NCI-H446 treated with DMSO at 0.1 percent for 48 hours (cell line): ENCODE measurements around the gene DSCAM.

Source experiments
- DNase-seq: peaks from one replicate; lab custom pipeline; 2025; lab: John Stamatoyannopoulos, UW

The DSCAM gene

DNA sequence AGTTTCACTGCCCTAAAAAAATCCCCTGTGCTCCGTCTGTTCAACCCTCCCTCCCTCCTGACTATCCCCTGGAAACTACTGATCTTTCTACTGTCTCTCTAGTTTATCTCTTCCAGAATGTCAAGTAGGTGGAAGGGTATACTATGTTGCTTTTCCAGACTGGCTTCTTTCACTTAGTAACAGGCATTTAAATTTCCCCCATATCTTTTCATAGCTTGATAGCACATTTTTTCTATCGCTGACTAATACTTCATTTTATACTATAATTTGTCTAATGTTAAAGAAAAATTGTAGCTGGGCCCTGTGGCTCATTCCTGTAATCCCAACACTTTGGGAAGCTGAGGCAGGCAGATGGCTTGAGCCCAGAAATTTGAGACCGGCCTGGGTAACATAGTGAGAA, 142.8 kb downstream of the DSCAM start:
- DNase-seq, result no peak

DNA sequence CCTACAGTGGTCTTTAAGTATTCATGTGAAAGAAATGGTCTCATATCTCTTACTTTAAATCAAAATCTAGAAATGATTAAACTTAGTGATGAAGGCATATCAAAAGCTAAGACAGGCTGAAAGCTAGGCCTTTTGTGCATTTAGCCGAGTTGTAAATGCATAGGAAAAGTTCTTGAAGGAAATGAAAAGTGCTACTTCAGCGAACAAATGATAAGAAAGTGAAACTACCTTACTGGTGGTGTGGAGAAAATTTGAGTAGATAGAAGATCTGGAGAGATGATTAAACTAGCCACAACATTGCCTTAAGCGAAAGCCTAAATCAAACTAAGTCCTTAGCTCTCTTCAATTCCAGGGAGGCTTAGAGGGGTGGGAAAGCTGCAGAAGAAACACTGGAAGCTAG, 147.6 kb downstream of the DSCAM start:
- no peak for DNase-seq

DNA sequence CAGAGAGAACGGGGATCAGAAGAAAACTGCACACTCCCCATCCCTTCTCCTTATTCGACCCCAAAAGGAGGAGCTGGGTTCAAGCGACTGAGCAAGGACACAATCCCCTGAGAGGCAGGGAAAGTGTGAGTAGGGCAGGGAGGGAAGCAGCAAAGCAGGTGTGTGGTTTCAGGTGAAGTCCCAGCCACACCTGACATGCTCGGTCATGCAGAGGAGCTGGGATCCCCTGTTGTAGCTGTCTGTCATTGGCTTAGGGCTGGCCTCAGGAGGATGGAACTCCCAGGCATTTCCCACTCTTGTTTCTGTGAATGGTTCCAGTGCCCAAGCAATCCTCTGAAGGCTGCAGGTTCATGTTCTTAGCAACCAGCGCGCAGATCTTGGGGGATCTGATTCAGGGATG, 150.7 kb downstream of the DSCAM start:
- no peak for DNase-seq

DNA sequence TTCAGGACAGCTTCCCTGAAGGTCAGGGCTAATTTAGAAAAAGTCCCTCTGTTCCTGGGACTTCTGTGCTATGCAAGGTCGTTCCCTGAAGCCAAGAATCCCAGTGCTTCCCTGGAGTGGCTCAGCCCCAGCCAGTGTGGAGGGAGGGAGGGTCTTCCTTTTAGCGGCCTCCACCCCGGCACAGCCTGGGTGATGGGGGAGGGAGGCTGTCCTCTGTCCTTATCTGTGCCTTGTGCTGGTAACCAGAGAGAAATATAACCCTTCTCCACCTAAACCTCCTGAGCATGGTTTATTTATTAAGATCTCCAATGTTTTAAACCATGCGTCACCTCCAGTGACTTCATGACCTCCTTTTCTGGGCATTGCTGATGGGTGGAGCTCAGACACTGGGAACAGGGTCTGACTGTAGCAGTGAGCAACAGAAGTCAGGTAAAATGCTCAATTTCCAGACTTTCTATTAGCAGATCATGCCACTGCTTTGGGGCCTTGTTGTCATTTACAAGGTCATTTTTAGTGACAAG, 157.1 kb downstream of the DSCAM start:
- DNase-seq, result no peak

DNA sequence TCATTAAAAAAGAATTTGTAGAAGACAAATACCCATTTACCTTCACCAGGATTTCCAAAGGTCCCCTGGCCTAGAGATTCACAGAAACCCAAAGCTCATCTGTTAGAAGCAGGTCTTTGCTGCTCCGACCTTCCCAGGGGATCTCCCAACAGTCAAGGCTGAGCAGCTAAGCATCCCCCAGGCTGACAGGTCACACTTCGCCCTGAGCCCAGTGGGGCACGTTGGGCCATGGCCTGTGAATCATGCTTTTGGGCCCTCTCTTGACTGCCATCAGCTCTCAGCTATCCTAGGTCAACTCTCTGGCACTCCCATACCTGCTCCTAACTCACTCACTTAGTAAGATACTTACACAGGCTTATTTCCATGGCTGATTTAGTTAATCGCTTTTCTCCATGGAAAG, 157.7 kb downstream of the DSCAM start:
- DNase-seq, result no peak

DNA sequence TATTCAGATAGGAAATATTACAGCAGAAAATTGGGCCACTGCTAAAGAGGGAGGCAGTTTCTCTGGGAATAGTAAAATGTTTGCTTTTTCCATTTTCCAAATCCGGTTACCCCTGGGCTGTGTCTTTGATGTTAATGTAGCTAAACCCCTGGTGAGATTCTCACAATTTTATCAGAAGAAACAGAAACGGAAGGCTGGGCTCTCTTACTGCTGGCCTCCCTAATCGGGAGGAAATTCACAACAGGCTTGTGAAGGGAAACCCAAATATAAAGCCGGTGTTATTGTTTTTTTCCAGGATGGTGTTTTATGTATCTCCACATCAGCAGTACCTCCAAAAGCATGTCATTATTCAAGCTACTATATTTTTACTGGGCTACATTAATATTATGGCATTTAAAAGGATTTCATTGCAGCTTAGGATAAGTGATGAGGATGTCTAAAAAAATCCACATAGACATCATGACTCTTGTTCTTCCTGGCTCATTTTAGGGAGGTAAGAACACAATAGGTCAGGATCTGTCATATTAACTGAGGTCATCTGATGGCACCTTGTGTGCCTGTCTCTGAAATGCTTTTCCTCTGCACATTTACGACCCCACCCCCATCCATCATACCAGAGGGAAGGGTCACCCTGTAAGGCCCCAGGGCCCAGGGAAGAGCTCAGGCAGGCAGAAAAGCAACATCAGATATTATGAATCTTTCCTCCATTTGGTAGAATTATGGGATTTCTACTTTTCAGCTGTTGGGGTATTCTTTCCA, 158.7 kb downstream of the DSCAM start:
- DNase-seq, result no peak

DNA sequence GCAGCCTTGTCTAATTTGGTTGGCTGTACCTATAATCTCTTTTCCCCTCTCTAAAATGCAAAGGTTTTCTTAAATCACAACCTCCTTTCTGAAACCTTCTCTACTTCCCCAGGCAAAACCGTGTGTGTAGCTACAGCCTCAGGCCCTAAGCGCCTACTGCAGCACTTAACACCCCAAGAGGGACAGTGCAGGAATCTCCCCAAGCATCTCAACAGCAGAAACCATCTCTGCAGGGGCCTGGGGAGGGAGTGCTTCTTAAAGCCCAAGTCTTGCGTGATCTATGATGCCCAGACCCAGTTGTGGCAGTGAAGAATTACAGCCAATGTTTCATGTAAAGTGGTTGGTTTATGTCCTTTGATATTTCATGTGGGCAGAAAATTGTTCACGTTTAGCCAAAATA, 159.3 kb downstream of the DSCAM start:
- DNase-seq, result no peak

DNA sequence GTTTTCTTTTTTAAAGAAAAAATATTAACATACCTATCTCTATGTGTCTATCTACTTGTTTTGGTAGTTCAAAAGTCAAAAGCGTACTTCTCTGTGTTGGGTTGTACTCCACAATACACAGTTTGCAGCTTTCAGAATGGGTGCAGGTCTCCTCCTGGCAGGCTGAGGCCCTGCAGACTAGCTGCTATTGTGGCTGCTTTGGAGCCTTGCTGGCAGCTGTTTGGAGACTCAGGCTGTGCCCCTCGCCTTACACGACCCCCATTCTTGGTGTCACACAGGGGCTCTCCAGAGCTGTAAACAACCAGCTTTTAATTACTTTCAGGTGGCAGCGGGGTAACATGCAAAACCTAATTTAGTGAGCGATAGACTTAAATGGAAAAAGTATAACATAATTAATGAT, 160.4 kb downstream of the DSCAM start:
- no peak for DNase-seq

DNA sequence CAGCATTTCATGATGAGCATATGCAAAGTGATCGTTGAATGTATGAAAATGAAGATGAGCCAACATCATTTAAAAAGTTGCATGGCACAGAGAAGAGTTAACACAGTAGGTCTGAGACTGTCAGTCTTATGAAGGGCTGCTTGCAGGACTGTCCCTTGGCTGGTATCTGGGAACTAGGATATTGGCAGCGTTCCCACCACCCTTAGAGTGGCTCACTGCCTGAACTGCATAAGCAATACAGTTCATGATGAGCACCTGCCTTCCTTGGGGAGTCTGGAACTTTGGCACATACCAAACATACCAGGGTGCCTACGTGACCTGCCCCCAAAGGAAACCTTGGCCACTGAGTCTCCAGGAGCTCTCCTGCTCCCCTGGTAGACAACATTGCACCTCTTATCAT, 161.8 kb downstream of the DSCAM start:
- peak; percentile 65 for DNase-seq

DNA sequence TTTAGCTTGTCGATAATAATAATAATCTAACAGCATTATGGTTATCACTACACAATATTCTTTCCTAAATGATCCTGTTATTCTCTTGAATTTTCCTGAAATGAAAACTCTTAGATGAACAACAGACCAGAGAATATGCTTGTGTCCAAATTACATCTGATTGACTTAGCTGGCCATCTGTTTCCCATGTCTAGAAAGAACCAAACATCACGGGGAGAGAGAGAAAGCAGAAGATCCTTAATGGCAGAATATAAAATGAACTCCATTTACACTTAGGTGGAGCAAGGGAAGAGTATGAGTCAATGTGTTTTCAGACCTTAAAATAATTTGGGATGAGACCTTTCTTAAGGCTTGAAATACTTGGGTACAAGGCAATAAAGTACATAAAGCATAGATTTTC, 162.2 kb downstream of the DSCAM start:
- DNase-seq, result peak; percentile 62

DNA sequence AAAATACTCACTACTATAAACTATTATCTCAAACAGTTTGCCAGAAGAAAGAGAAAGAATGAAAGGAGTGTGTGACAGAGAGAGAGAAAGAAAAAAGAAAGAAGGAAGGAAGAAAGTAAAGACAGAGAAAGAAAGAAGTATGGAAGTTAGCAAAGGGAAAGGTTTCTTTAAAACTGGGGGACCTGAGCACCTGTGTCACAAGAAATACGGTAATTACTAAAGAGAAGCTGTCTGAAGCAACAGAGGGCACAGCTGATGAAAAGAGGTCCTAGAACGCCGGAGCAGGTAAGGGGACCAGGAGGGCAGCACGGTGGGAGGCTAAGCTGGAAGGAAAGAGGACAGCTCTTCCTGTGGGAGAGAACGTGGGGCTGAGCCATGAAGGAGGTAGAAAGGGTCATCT, 163.6 kb downstream of the DSCAM start:
- DNase-seq, result no peak

DNA sequence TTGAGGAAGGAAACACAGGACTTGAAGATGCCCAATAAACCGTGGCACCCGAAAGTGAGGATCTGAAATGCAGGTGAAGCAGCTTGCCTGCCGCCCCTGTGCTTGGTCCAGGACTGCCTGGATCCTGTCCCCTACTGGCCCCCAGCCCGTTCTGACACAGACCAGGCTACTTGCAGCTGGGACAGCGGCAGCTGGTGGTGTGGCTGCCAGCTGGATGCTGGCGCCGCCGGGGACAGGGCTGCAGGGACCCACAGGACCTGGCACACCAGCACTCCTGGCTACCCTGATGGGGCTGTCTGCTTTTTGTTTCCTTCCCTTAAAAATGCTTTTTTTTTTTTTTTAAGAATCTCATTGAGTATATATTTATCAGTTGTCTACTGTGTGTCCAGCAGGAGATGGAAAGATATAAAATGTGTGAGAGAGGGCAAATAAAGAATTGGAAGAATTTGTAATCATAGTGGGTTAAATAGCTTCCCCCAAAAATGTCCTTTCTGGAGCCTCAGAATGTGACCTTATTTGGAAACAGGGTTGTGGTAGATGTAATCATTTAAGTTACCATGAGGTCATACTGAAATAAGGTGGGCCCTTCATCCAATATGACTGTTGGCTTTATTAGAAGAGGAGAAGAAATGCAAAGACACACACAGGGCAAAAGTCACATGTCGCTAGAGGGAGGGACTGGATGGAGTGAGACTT, 165.6 kb downstream of the DSCAM start:
- DNase-seq, result peak; percentile 62

DNA sequence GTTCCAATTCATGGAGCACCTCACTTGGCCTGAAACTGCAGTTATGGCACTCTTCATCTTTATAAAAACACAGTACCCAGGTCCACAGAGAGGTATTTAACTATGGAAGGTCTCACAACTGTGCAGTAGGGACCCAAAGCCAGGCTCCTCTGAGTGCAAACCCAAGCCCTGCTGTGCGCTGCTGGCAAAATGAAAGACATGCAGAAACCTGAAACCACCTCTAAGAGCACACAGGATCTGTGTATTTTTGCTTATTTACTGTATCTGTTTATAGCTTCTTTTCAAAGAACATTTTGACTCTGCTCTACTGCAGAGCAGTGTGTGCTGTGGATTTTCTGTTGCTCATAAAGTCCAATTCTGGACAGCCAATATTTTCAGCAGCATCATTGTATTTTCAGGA, 166.6 kb downstream of the DSCAM start:
- no peak for DNase-seq

DNA sequence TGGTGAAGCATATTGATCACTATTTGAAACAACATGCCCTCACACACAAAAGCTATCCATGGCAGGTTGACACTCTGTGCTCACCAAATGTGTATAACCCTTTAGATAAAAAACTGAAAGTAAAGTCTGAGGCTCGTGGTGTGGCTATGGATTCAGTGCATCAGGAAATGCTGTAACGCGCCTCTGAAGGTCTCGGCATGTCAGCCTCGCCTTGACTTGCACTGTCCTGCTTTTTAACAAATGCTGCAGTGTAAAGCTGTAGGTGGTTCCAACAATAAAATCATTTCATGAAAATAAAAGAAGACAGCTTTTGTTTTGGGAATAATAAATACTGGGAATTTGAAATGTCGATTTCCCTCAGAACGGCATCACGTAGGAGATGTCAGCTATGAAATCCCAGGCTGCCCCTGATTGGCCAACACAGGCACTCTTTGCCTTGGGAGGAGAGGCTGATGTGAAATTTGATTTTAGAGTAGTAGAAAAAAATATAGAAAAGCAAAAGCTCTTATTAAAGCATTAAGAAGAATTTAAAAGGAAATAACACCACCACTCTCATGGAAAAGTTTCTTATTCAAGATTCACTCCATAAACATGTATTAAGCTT, 168.2 kb downstream of the DSCAM start:
- DNase-seq, result no peak

DNA sequence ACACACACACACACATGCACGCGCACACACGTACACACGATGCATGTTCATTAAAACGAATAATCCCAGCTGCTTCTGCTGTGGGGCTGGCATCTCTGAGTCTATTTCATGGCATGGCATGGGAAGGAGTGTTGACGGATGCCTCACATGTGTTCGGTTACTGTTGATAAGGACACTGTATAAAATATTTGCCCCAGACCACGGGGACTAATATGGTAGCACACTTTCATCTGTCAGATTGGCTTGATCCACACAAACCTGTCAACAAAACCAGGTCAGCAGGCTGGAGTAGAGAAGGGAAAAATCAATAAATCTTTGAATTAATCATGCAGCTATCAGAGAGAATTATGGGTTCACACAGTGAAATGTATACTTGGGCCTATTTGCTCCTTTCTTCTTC, 171.9 kb downstream of the DSCAM start:
- peak; percentile 43 for DNase-seq

DNA sequence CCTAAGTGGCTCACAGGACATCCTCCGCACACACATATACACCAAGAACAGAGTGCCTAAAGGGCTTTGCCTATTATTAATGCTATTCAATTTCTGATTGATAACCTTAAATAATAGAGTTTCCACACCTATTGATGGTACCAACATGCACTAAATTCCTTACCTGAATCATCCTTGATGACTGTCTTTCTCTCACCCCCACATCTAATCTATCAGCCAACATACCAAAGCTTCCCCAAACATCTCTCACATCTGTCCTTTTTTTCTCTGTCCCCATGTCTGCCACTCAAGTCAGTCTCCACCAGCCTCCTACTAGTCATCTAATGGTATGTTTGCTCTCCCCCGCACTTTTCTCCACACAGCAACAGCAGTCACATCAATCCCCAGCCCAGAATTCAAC, 174.4 kb downstream of the DSCAM start:
- DNase-seq, result no peak

DNA sequence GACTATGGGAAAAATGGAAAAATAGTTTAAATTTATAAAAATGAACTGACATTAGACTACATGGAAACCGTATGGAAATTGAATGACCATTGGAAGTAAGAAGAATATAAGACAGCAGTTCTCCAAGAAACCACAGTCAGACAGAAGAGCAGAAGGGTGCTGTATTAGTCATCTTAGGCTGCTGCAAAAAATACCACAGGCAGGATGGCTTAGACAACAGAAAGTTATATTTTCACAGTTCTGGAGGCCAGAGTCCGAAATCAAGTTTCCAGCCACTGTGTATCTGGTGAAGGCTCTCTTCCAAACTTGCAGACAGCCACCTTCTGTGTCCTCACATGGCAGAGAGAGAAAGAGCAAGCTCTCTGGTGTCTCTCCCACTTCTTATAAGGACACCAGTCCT, 175.2 kb downstream of the DSCAM start:
- DNase-seq, result no peak

DNA sequence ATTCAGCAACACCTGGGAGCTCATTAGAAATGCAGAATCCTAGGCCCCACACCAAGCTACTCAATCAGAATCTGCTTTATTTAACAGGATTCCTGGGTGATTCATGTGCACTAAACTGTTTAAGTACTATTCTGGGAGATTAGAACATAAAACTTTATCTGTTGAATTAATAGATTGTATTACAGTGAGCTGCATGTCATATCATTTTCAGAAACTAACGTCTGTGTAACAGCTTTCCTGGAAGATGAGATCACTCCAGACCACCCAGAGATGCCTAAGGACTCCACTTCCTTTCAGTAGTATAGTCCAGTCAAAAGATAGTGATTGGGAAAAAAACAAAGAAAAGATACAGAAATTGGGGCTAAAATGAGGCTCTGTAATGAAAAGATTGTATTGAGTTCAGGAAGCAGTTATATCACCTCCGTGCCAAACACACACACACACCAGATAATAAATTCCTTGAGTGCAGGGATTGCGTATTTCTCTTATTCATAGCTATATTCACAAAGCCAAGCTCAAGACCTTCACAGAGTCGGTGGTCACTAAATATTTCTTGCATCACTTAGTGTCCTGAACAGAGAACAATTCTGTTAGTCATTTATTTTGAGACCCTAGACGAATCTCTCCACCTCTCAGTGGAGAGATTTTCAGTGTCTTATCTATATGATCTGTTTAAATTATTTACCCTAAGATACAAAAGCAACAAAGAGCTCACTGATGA, 178.2 kb downstream of the DSCAM start:
- no peak for DNase-seq

DNA sequence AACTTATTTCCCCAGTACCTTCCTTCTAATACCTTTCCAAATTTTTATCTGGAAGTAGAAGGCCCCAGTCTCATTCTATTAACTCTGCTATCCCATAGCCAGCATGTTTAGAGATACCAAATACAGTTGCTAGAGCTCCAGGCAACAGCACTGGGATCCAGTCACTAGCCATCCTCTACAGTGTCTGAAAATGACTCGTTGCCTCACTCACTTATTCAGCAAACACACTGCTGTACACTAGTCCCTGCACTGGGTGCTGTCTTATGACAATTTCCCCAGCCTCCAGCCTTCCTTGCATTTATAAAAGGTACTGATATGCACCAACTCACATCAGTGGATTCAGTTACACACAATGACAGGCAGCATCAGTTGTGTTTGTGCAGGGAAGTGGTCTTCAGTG, 179.0 kb downstream of the DSCAM start:
- DNase-seq, result no peak

DNA sequence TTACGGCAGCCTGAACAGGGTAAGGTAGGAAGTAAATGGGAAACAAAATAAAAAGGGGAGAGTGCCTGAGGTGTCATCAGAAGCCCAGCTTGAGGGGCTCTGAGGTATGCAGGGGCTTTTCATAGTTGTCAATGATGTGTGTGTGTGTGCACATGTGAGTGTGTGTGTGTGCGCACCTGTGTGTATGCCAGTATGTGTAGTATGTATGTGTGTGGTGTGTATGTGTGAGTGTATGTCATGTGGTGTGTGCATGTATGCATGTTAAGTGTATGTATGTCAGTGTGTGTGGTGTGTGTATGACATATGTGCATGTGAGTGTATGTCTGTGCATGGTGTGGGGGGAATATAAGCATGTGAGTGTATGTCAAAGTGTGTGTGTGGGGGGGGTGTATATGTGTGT, 184.1 kb downstream of the DSCAM start:
- DNase-seq, result no peak

DNA sequence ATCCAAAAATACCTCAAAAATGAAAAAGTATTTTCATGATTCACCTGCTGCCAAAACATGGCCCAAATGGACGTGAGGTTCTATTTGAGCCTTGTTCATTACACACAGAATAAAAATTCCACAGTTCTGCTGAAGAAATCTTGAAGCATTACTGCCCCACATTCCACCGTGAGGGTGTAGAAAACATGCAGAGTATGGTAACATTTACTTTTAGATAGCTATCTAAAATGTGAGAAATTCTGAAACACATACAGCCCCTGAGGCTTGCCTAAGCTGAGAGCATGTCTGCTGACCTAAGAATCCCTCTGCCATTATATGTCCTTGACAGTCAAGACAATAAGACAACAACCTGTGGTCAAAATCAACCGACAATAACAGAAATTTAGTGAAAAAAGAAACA, 186.5 kb downstream of the DSCAM start:
- DNase-seq, result no peak

DNA sequence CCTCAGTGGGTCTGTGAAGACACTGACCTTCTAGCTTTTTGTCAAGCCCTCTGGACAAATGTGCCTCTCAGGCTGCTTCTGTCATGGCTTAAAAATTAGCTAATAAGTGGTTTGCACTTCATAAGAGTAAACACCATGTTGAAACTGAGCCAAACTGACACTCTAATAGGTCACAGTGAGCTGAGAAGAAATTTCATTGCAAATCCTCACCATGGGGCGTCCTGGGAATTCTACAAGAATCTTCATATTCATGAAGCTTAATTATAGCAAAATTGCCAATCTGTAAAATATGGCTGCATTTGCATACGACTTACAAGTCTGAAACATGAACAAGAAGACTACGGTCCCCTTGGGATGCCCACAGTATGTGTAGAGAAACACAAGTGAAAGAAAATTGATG, 188.6 kb downstream of the DSCAM start:
- DNase-seq, result peak; percentile 22

DNA sequence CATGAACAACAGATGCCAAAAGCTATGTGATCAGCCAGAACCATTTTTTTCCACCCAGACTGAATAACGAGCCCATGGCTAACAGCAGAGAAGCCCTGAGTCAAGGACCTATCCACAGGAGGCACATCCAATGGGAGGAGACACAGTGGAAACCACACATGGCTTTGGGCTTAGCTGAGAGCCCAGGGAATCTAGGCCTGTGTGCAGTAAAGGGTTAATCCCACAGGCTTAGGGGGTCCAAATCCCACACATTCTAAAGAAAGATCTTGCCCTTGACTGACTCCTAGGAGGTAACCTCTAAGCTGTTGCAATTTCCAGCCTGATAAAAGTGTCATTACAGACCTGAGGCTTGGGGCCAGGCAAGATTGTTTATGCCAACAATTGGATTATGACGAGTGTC, 194.5 kb downstream of the DSCAM start:
- DNase-seq, result no peak
